NCI-H2196 treated with DMSO at 0.1 percent for 48 hours (cell line): ENCODE results near the gene TCEANC2.
"Not testable (repeated sequence)": the region's sequence is repeated elsewhere in the genome, so short reads cannot be mapped to it uniquely, and the experiment has no call there.

Experiments used
- DNase-seq: peaks from one replicate; lab custom pipeline; 2025; ENCODE audit not compliant: unreplicated experiment; lab: John Stamatoyannopoulos, UW

TCEANC2 gene

DNA sequence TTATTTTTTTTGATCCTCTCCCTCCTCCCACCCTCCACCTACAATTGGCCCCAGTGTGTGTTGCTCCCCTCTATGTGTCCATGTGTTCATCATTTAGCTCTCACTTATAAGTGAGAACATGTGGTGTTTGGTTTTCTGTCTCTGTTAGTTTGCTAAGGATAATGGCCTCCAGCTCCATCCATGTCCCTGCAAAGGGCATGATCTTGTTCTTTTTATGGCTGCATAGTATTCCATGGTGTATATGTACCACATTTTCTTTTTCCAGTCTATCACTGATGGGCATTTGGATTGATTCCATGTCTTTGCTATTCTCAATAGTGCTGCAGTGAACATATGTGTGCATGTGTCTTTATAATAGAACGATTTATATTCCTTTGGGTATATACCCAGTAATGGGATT lies 28.6 kb upstream of the TCEANC2 start:
- DNase-seq: not testable (repeated sequence)

DNA sequence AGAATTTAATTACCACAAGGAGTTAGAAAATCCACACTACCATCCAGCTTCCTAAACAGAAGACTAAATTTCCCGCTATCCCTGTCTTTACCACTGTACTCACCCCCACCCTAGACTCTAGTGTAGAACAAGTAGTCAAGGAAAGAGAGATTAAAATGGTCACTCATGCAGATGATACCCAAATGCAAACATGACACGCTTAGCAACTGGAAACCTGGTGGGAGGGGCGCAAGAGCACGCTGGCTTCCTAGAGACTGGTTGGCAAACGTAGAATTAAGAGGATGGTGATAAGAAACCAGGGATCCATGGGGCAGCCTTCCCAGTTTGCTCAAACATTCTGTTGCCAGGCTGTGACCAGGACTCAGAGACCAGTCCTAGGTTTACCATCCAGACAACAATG lies 25.6 kb upstream of the TCEANC2 start:
- DNase-seq: peak; percentile 59

DNA sequence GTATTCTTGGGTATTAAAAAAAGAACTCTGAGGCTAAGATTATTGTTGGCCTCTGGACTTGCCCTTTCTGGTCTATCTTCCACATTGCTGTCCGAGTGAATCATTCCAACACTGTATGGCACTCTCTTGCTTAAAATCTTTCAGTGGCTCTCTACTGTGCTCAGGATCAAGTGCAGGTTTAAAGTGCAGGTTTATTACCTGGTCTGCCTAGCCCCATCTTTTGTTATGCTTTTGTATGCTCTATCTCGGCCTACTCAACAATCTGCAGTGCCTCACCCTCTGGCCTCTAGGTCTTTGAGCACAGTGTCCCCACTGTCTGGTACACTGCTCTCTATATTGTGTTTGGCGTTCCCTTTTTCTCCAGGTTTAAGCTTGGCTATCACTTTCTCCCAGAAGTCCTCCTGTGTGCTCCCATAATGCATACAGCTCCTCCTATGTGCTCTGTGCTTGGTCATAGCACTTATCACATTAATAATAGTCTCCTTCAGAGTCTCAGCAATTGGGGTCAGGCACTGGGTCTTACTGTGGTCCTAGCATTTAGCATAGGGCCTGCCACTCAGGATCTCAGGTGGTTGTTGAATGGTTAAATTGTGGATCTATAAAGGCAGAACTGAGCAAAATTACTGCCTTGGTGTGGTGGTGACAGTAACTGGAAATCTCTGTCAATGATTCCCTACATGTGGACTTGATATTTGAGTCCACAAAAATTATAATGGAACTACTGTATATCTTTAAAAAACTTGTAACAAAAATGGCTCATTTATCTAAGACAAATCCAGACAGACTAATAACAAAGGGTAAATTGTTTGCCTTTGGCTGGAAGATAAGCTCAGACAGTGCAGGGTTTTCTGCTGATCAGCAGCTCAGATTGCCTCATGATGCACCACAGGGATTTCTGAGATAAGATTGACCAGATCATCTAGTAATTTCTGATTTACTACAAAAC lies 24.8 kb upstream of the TCEANC2 start:
- no peak for DNase-seq

DNA sequence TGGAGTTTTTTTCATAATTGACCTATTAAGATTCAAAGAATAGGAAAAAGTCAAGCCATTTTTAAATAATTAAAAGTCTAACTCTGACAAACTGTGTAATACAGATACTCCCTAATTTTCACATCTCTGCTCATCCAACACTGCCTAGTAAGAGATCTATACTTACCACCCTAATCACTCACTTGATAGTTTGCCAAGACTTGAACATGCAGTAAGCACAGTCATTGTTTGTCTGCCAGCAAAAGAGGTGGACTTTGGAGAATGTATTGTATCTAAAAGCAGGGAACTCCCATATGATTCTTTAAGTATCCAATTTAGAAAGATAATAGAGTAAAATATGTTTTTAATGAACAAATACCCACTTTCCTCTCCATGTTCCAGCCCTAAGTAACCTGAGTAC lies 15.9 kb upstream of the TCEANC2 start:
- no peak for DNase-seq

DNA sequence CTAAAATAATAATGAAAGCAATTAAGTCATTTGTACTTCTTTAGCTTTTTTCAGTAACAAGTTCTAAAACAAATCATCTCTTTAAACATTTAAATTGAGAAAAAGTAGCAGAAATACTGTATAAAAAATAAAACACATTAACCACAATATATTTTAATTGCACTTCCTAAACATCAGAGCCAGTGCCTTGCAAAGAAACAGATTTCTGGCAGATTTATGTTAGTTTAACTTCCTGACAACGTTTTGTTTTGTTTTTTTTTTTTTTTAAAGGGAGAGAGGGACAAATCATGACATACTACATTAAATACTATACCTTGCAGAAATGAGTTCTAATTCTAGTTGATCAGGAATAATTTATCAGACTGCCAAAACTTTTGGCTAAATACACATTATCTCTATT lies 11.6 kb upstream of the TCEANC2 start:
- no peak for DNase-seq

DNA sequence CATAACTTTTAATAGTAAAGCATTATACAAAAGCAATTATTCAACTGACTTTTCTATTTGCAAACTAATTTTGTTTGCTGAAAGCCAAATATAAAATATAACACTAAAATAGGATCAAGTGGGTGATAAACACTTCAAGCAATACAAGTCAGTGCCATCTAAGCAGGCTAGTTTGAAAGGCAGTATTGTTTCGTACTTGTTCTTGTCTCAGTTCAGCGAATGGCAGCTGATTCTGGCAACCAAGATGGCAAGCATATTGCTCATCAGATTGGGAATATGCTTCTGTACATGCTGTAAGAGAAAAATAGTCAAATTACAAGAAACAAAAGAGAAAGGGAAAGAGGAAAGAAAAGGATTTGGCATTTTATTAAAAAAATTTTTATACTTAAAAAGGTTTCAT lies 7.9 kb upstream of the TCEANC2 start:
- no peak for DNase-seq

DNA sequence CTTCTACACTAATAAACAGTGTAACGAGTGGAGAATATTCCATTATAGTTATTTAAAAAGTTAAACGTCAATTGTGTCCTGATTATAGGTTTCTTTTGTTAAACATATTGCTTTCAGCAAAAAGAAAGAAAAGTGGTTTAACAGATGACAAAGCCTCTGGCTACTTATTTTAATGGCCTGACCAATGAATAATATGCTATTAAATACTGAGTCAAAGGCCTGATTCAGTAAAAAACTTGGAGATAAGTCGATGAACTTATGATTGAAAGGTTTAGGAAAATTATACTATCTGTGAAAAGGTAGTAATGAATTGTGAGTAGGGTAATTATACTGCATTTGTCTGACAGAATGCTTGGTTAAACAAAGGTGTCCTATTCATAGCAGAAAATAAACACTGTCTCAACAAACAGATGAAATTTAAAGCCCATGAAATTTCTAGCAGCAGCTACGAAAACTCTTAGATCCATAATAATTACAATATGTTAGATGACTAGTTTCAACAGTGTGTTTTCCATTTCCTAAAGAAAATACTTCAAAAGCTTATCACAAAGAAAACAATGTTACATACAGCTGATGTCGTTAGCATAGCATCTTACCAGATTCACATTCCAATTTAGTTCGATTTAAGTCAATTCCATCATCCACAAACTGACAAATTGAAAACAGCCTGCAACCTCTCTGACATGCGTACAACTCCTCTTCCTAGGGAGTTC lies 6.6 kb upstream of the TCEANC2 start:
- no peak for DNase-seq

DNA sequence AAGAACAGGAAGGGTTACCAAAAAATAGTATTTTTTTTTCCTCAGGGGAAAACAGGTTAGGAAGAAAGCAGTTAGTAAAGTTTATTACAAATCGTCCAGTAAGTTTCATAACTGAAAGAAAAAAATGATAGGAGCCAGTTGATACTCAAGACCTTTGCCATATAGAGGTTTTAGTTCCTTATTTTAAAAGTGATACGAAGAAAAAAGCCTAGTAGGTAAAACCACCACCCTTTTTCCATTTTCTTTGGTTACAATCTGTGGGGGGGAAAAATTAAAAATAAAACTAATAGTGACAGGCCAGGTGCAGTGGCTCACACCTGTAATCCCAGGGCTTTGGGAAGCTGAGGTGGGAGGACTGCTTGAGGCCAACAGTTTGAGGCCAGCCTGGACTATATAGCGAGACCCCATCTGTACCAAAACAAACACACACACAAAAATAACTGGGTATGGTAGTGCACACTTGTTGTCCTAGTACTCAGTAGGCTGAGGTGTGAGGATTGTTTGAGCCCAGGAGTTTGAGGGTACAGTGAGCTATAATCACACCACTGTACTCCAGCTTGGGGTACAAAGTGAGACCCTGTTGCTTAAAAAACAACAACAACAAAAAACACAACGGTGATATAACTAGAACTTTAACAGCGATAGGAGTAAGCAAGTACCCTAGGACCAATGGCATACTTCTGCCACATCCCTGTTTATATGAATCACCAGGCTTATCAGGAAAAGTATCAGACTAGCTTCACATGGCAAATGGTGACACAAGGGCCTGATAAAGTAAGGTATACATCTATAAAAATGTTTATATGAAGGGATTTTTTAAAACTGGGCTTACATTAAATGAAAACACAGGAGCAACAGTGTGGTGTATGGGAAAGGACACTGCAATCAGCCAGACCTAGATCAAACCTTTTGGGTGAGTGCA lies 5.8 kb upstream of the TCEANC2 start:
- no peak for DNase-seq

DNA sequence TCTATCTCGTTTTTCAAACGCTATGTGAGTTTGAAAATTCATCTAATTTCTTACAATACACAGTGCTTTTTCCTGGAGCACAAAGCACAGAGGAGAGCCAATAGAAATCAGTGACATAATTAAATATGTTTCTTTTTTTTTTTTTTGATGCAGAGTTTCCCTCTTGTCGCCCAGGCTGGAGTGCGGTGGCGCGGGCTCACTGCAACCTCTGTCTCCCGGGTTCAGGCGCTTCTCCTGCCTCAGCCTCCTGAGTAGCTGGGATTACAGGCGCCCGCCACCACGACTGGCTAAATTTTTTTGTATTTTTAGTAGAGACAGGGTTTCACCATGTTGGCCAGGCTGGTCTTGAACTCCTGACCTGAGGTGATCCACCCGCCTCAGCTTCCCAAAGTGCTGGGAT lies 3.0 kb upstream of the TCEANC2 start:
- not testable (repeated sequence) for DNase-seq

DNA sequence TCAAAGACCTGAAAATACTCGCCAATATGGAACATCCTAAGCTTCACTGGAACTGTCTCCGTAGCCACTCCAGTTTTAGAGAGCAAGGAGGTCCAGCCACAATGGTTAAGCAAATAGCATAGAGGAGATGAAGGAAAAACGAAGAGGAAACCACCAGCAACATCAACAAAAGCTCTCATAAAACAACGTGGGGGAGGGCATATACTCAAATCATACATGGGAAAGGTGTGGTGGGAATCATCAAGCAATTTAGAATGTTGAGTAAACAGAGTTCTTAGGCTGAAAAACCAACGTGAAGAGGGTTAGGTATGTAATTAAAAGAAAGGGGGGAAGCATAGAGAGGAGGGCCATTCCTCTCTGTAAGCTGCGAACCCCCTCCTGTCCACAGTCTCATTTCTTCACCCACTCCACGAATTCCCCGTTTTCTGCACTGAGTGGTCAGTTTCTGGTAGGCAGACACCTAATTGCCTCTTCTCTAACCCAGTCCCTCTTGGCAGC lies 1.4 kb upstream of the TCEANC2 start:
- DNase-seq: no peak

DNA sequence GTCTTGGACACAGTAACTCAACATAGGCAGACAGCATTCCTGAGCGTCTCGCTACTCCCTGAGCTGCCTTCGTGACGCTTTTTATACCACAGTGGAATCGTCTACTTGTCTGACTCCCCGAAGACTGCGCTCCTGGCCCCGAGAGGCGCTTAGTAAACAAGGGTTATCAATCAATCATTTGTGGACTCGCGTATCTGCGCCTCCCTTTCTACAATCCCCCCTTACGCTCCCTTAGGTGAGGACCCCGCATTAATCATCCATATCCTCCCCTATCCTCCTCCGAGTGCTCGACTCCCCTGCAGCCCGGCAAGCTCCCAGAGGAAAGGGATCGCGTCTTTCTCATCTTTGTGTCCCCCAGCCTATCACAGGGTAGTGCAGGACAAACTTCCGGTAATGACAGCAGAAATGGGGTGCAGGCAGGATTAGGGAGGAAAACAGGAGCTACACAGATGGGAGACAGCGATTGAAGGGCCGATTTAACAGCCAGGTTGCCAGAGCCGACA lies 926 bp upstream of the TCEANC2 start:
- no peak for DNase-seq

DNA sequence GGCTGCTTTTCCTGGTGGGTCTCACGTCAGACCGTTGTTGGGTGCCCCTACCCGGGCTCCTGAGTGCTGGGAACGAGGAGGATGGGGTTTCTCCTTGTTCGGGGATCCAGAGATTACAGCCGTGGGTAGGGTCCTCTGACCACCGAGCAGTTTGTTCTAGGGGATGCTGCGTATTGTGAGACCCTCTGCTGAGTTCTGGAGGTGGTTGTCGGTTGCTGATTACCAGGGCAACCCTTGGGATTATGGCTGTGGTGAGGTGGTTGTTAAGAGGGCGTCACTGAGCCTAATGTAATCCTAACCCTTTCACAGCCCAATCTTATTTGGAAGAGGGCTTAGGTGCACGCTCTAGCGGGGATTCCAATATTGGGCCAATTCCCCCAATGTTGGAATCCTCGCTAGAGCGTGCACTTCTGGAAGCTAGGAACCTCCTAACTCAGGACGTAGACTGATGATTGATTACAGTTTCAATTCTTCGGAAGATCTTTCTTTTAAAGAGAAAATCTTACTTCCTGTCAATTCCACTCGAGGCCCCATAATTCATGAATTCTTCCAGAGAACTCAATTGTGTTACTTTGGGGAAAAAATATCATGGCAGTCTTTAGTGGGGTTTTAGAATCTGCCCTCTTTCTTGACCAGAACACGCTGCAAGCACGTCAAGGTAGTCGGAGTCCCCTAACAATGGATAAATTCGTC lies 483 bp downstream of the TCEANC2 start:
- no peak for DNase-seq

DNA sequence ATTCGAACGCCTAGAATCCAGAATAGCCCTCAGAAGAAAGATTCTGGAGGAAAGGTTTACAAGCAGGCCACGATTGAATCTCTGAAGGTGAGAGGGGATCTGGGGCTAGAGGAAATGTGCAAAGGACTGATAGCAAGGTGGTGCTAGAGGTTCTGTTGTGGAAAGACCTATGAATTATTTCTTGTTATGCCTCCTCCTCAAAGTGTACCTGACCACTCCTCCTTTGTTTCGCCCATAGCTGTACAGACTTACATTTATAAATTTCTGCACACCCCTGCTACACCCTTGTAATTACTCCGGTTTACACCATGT lies 986 bp downstream of the TCEANC2 start:
- no peak for DNase-seq

DNA sequence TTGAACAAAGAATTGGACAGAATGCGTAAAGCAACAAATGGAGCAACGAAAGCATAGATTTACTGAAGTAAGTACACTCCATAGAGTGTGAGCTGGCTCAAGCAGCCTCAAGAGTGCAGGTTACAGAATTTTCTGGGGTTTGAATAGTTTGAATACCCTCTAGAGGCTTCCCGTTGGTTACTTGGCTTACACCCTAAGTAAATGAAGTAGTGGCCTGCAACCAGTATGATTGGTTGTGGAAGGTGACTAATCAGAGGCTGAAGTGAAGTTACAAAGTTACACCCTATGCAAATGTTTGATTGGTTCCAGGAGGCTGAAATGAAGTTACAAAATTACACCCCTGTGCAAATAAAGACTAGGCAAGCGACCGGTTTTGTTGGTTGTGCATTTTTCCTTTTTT lies 10.9 kb downstream of the TCEANC2 start:
- DNase-seq: no peak

DNA sequence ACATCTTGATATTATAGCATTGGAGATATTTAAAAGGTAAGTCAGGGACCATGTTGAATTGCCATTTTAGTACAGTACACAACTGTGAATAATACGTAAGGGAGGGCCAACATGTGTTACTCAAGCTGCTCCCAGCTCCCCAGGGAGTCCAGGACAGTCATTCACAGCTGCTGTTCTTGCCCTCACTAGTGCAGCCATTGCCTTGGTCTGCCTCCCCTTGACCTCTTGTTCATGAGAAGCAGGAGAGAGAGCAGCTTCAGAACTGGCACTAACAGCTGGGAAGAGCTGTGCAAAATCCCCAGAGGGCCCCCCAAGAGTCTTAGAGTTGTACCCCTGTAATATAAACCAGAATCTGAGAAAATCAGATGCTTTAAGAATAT lies 16.4 kb downstream of the TCEANC2 start:
- DNase-seq: no peak

DNA sequence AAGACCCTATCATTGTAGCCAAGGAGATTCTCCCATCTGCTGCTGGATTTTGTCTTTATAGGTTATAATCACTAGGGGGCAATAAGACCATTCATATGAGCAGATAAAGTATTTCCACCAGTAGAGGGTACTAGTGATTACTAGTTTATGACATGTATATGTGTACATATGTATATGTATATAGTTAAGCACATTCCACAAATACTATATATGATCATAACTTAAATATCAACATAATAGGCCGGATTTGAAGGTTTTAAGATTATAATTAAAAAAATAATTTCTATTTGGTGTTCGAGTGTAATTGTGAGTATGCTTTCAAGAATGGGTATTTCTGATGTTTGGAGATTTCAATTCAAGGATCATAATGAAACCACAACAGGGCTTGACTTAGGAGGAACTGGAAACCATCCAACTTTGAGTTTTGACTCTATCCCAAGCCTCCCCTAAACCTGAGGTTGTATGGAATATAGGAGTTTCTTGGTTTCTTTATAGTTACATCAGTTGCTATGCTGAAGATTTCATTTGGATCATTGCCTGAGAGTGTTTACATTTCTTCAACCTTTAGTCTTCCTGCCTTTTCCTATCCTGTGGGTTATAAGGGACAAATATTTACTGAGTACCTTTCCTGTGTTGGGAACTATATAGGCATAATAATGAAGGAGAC lies 16.9 kb downstream of the TCEANC2 start:
- DNase-seq: peak; percentile 18

DNA sequence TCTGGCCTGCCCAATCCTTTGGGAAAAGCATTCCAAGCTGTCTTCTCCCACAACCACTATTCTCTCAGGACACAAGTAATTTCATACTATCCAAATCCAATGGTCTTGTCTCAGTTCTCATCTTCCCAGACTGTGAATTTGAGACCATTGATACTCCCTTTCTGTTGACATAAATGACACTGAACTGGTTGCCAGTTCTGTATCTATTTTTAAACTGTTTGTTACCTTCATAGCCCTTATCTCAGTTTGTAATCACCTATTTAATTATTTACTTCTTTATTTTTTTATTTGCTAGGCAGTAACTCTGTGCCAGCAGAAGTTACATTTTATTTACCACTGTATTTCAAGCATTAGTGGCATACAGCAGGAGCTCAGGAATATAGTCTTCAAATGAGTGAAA lies 24.0 kb downstream of the TCEANC2 start:
- DNase-seq: no peak

DNA sequence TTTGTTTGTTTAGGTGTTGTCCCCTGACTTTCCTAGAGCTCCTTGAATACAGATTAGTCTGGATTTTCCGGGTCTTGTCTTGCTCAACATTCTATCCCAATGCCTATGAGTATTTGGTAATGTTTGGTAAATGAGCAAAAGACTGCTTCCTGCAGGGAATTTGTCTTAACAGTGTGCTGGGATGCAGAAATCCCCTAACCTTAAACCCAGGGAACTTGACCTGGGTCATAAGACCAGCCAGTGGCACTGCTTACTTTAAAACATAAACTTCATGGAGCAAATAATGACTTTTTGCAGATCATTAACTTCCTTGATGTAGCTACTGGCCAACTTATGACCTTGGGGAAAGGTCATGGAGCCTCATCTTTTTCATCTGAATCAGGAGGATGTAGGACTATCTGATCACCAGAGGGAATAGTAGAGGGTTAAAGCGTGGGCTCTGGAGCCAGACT lies 27.2 kb downstream of the TCEANC2 start:
- no peak for DNase-seq

DNA sequence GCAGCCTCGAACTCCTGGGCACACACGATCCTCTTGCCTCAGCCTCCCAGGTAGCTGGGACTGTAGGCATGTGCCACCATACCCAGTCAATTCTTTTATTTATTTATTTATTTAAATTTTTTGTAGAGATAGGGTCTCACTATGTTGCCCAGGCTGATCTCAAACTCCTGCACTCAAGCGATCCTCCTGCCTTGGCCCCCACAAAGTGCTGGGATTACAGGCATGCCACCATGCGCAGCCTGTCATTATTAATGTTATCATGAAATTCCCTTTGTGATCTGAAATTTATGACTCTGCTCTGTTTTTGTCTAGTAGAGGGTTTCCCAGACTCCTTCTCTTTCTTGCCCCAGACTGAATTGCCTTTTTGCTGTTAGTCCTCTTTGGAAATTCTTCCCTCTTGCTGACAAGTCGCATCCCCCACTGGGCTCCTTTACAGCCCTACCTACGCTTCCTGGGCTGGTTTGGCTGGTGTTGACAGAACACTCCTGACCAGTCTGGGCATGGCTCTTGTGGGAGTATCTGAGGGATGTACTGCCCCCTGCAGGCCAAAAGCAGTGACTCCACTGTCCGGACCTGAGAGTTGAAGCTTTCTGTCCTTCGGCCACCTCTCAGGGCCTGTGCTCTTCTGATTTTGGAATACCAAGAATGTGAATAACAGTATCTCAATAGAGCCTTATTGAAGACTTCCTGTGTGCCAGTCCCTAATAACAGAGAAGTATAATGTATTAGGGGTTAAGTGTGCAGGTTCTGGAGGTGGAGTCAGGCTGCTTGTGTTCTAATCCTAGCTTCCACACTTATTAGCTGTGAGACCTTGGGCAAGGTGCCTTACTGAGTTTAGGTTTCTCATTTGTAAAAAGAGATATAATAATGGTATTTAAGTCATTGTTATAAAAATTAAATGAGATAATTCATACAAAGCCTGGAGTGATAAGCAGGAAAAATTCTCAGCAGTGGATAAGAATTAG lies 28.2 kb downstream of the TCEANC2 start:
- DNase-seq: peak; percentile 23
